Activated T-helper 2 cell treated with anti-CD3 and anti-CD28 coated beads, Interferon-gamma antibody, Interleukin-2, Interleukin-4, amounts not matched to agents 10 μg/mL and 5 μg/mL and 100 μg/mL, durations not matched to agents 14 hours and 24 hours and 36 hours (primary cell): ENCODE results near the gene ACTN2. TPM values are rescaled to one million over a fixed set of nuclear protein-coding genes. Genes with fewer than 3 reads are reported as not detected.
A peak's percentile ranks its signal among the peaks of the same experiment; 100 is the strongest.

Experiments
- DNase-seq: peaks from one replicate; pipeline ENCODE4 v3.0.0; 2021; ENCODE audit warnings: low spot score
- H3K27ac Mint-ChIP-seq: one replicate; pipeline ENCODE4 v1.8.0; 2021; ENCODE audit warnings: mixed read lengths
- H3K27me3 Mint-ChIP-seq: one replicate; pipeline ENCODE4 v1.8.0; 2021; ENCODE audit warnings: low read depth, mixed read lengths
- H3K36me3 Mint-ChIP-seq: one replicate; pipeline ENCODE4 v1.8.0; 2021; ENCODE audit warnings: low read depth, mixed read lengths
- H3K4me1 Mint-ChIP-seq: one replicate; pipeline ENCODE4 v1.8.0; 2021; ENCODE audit warnings: low read depth, mixed read lengths
- H3K4me3 Mint-ChIP-seq: one replicate; pipeline ENCODE4 v1.8.0; 2021; ENCODE audit warnings: low read depth, mild to moderate bottlenecking, moderate library complexity, mixed read lengths
- H3K9me3 Mint-ChIP-seq: one replicate; pipeline ENCODE4 v1.8.0; 2021; ENCODE audit warnings: mixed read lengths
- intact Hi-C: fragments of 100-400 bp; cut with micrococcal nuclease; formaldehyde crosslinking; loops from one replicate; pipeline ENCODE4 v1.15.1; 2023
- total RNA-seq: library from RNA; stranded (reverse); gene quantifications from 2 replicates; pipeline ENCODE4 v1.2.3, GENCODE V29; 2022

The ACTN2 gene
- total RNA-seq, 1 donor from 2014 or later: 0.23 TPM

GRCh38 chr1:236802264-236802663 is 116.0 kb downstream of the ACTN2 start:
- DNase-seq: no peak
- Mint-ChIP-seq H3K27ac (peak overlapping the region; percentile 24), H3K36me3 (peaks cover 50% of the 10 kb centered on the region), H3K27me3 (no peaks in the 10 kb centered on the region), H3K4me3 (no peak overlapping the region), H3K9me3 (no peaks in the 10 kb centered on the region), H3K4me1 (peaks cover 41% of the 10 kb centered on the region)
- intact Hi-C loops: no loop called here

DNA sequence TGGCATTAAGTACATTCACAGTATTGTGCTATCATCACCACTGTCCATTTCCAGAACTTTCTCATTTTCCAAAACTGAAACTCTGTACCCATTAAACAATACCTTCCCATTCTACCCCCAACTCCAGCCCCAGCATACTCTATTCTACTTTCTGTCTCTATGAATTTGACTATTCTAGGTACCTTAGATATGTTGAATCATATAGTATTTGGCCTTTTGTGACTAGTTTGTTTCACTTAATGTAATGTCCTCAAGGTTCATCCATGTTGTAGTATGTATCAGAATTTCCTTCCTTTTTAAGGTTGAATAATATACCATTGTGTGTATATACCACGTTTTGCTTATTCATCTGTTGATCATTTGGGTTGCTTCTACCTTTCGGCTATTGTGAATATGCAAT is 120.3 kb downstream of the ACTN2 start:
- peaks cover 79% of the 10 kb centered on the region for H3K36me3 Mint-ChIP-seq
- no peak overlapping the region for H3K4me3 Mint-ChIP-seq
- H3K27ac Mint-ChIP-seq: peak overlapping the region; percentile 44
- no peak for DNase-seq
- no peaks in the 10 kb centered on the region for H3K27me3 Mint-ChIP-seq
- H3K4me1 Mint-ChIP-seq: peaks cover 28% of the 10 kb centered on the region
- intact Hi-C loops: no loop called here
- H3K9me3 Mint-ChIP-seq: no peaks in the 10 kb centered on the region

DNA sequence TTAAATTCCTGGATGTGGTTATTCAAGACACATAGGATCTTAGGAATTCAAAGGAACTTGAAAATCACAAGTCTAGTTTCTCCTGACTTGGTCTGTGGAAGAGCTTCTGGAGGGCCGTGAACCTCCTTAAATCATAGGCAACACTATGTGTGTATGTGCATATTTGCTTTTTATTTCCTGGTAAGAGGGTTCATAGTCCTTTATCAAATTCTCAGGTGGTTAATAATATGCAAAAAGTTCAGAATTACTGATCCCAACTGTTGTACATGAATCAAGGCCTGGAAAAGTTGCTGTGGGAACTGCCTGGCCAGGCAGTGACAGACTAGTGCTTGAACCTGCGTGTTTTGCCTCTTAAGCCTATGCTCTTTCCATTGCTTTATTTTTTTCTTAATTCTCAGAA is 121.7 kb downstream of the ACTN2 start:
- peaks cover 78% of the 10 kb centered on the region for H3K36me3 Mint-ChIP-seq
- no peak overlapping the region for H3K27ac Mint-ChIP-seq
- intact Hi-C loops: no loop called here
- peaks cover 18% of the 10 kb centered on the region for H3K4me1 Mint-ChIP-seq
- DNase-seq: no peak
- H3K4me3 Mint-ChIP-seq: no peak overlapping the region
- H3K27me3 Mint-ChIP-seq: no peaks in the 10 kb centered on the region
- H3K9me3 Mint-ChIP-seq: no peaks in the 10 kb centered on the region

DNA sequence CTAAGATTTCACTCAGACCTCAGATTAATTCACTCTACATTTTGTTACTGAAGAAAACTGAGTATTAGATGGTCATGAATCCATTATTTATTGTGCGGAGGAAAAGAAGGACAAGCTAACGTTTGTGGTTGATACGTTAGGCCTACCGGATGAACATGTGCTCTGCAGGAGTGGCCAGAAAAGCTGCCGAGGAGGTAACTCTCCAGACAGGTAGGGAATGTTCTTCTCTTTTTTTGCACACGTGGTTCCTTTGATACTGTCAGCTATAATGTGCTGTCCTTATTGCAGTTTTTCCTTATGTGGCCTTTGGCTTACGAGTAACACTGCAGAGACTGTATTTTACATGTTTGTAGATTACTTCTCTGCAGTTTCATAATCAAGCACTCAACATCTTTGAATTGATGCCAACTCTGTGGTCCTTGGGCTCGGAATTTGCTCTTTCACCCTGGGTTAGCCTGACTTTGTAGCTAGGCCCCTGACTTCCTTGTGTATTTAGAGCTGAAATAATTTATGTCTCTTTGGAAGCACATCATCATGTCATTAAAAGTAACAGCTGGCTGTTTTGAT is 122.3 kb downstream of the ACTN2 start:
- no peak overlapping the region for H3K4me3 Mint-ChIP-seq

GRCh38 chr1:236809148-236809547 is 122.8 kb downstream of the ACTN2 start:
- Mint-ChIP-seq H3K36me3 (peaks cover 80% of the 10 kb centered on the region), H3K27ac (peak overlapping the region; percentile 15), H3K9me3 (no peaks in the 10 kb centered on the region), H3K27me3 (no peaks in the 10 kb centered on the region), H3K4me1 (peaks cover 15% of the 10 kb centered on the region), H3K4me3 (no peak overlapping the region)
- intact Hi-C loops: no loop called here
- DNase-seq: no peak

More for the DNA sequence above, 122.3 kb downstream of the ACTN2 start:
- DNase-seq: no peak
- H3K4me1 Mint-ChIP-seq: peaks cover 15% of the 10 kb centered on the region
- intact Hi-C loops: no loop called here
- no peaks in the 10 kb centered on the region for H3K27me3 Mint-ChIP-seq
- peaks cover 78% of the 10 kb centered on the region for H3K36me3 Mint-ChIP-seq
- no peak overlapping the region for H3K27ac Mint-ChIP-seq
- H3K9me3 Mint-ChIP-seq: no peaks in the 10 kb centered on the region

DNA sequence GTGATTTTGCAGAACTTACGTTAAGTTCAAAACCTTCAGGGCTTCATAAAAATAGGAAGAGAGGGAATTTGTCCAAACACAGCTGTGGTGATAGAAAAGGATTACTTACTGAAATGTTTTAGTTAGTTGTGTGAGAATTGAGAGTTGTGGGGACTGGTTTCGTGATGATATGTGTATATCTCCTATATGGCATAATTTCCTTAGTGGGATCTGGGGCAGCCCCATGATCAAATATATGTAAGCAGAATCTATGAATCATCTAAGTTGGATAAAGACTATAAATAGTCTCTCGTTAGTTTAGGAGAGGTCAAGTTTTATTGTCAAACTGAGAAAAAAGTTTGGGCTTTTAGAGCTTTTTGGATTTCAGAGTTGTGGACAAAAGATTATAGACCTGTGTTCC is 123.7 kb downstream of the ACTN2 start:
- DNase-seq: no peak
- Mint-ChIP-seq H3K27ac (peak overlapping the region; percentile 51), H3K9me3 (no peaks in the 10 kb centered on the region), H3K36me3 (peaks cover 81% of the 10 kb centered on the region), H3K4me3 (no peak overlapping the region), H3K27me3 (no peaks in the 10 kb centered on the region), H3K4me1 (peaks cover 15% of the 10 kb centered on the region)
- intact Hi-C loops: loop anchor here (2.0 kb wide), 1 partner anchor 15 kb away; the partner anchor contains the start of gene MTR

DNA sequence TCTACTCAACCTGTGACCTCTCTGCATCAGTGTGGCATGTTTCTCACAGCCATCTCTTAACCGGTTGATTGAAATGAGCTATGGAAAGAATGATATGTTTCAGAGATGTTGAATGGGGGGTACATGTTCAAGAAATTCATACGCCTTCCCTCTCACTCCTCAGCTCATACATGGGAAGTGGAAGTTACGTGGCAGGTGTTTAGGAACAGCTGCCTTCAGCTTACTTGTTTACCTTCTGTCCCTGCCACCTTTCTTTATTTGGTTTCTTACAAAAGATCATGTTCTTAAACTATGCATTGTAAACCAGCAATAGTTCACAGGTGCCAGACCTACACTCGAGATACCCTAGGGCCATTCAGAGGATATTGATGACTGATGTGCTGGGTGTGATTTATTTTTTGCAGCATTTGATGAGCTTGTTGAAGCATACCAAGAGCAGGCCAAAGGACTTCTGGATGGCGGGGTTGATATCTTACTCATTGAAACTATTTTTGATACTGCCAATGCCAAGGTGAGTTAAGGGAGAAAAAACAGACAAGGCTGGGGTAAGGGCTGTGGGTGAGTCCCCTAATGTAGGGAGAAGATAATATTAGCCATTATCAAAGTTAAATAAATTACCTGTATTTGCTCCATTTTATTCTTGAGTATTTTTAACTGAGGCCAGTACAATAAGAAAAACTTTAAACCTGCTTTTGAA is 126.2 kb downstream of the ACTN2 start:
- no peak overlapping the region for H3K27ac Mint-ChIP-seq
- intact Hi-C loops: no loop called here
- H3K9me3 Mint-ChIP-seq: no peaks in the 10 kb centered on the region
- H3K36me3 Mint-ChIP-seq: peaks cover 85% of the 10 kb centered on the region
- peaks cover 13% of the 10 kb centered on the region for H3K4me1 Mint-ChIP-seq
- H3K4me3 Mint-ChIP-seq: no peak overlapping the region
- DNase-seq: no peak
- no peaks in the 10 kb centered on the region for H3K27me3 Mint-ChIP-seq

Other genes starting within 250 kb of the ACTN2 start
- gene LGALS8, start 162.5 kb upstream of the ACTN2 start, total RNA-seq: 70.9 and 74.8 TPM in 2 replicates
- 62.0 and 66.1 TPM in 2 replicates for gene HEATR1, start 82.0 kb upstream of the ACTN2 start, total RNA-seq
- 59.2 and 62.2 TPM in 2 replicates for gene MTR, start 108.8 kb downstream of the ACTN2 start, total RNA-seq